Tibial artery (tissue), 4 donors: Measurements from ENCODE around the gene ASIC2.

Experiments
- DNase-seq, 2 donors: peaks; one replicate each; pipeline ENCODE4 v3.0.0-alpha.2; 2019
- H3K27ac ChIP-seq, 2 donors: fragments of 200-600 bp; sonication (generic) in 1 of 2; 1 replicate in 1 of 2; 2 replicates in 1 of 2; pipeline ENCODE4 v1.5.1; 2018 to 2019; ENCODE audit warnings: mild to moderate bottlenecking in 1 of 2
- H3K27me3 ChIP-seq, 2 donors: fragments of 200-600 bp; sonication (generic) in 1 of 2; one replicate each; pipeline versions ENCODE4 v1.5.1 to v1.6.0; 2016 to 2019
- H3K36me3 ChIP-seq, 3 donors: fragments of 200-600 bp; sonication (generic) in 2 of 3; one replicate each; pipeline ENCODE4 v1.5.1; 2016 to 2019; ENCODE audit warnings: mild to moderate bottlenecking in 2 of 3
- H3K4me1 ChIP-seq, 4 donors: fragments of 200-600 bp; sonication (generic) in 2 of 4; 1 replicate in 3 of 4; 2 replicates in 1 of 4; pipeline ENCODE4 v1.5.1; 2016 to 2019
- H3K4me3 ChIP-seq, 2 donors: fragments of 200-600 bp; sonication (generic) in 1 of 2; 1 replicate in 1 of 2; 2 replicates in 1 of 2; pipeline ENCODE4 v1.5.1; 2018 to 2019; ENCODE audit warnings: mild to moderate bottlenecking in 2 of 2
- H3K9me3 ChIP-seq, 3 donors: fragments of 200-600 bp; sonication (generic) in 1 of 3; one replicate each; pipeline ENCODE4 v1.5.1; 2016 to 2019
- CTCF ChIP-seq, 2 experiments: fragments of 200-600 bp in 1 of 2; fragments of 450-650 bp in 1 of 2; IDR thresholded peaks; one replicate each; pipeline ENCODE4 v1.5.1; 2017 to 2019; ENCODE audit warnings: antibody characterized with exemption in 2 of 2, mild to moderate bottlenecking in 1 of 2, moderate library complexity in 1 of 2
- intact Hi-C: fragments of 100-400 bp; cut with DNase I; formaldehyde crosslinking; loops from one replicate; pipeline ENCODE4 v1.15.0; 2023; ENCODE audit warnings: low total_unique reads

Gene ASIC2

DNA sequence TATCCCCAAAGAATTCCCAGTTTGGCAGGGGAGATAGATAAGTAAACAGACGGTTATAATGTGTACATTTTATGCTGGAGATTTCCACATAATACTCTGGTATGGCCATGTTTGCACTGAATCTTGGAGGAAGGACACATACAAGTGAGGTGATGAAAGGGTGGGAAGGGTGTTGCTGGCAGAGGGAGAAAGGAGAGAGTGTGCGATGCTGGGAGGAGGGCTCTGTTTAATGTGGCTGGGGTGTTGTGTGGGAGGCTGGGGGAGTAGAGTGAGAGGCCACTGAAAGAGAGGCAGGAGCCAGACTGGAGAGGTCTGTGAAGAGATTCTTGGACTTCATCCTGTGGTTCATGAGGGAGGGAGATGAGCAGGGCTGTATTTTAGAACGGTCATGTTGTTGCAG, 213.9 kb downstream of the ASIC2 start:
- Histone ChIP-seq H3K36me3 (no peaks in the 10 kb centered on the region), H3K27ac (no peak overlapping the region), H3K4me3 (no peak overlapping the region), H3K9me3 (no peaks in the 10 kb centered on the region), H3K27me3 (peaks cover 0 to 32% of the 10 kb centered on the region in 2 donors), H3K4me1 (no peaks in the 10 kb centered on the region)
- no peak for TF ChIP-seq CTCF (IDR thresholded peaks at IDR 0.05)
- intact Hi-C loops, result no loop called here
- no peak for DNase-seq

- intact Hi-C loops, result no loop called here
- no peaks in the 10 kb centered on the region for H3K4me1 ChIP-seq
Observed at GRCh38 chr17:33076979-33077378, 216.1 kb downstream of the ASIC2 start.

DNA sequence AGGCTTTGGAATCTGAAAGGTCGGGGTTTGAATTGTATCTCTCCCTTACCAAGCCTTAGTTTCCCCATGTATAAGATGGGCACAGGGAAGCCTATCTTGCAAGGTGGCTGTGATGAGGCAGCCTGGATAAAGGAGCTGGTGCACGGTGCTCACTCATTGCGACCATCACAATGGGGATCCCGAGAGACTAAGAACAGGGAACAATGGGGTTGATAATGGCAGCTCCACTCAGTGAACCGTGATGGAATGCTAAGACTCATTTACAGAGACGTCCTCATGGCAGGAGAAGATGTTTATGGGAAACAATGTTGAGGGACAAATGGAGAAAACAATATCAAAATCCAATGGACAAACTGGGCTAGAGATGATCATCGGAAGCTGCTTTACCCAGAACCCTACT, 219.7 kb downstream of the ASIC2 start:
- TF ChIP-seq CTCF (IDR thresholded peaks at IDR 0.05), result no peak

More at GRCh38 chr17:33076979-33077378, 216.1 kb downstream of the ASIC2 start:
- no peak for DNase-seq
- no peak overlapping the region for H3K27ac ChIP-seq
- TF ChIP-seq CTCF (IDR thresholded peaks at IDR 0.05), result no peak
- H3K27me3 ChIP-seq, result peaks cover 0 to 31% of the 10 kb centered on the region in 2 donors
- no peaks in the 10 kb centered on the region for H3K36me3 ChIP-seq
- no peak overlapping the region for H3K4me3 ChIP-seq
- H3K9me3 ChIP-seq, result no peaks in the 10 kb centered on the region

DNA sequence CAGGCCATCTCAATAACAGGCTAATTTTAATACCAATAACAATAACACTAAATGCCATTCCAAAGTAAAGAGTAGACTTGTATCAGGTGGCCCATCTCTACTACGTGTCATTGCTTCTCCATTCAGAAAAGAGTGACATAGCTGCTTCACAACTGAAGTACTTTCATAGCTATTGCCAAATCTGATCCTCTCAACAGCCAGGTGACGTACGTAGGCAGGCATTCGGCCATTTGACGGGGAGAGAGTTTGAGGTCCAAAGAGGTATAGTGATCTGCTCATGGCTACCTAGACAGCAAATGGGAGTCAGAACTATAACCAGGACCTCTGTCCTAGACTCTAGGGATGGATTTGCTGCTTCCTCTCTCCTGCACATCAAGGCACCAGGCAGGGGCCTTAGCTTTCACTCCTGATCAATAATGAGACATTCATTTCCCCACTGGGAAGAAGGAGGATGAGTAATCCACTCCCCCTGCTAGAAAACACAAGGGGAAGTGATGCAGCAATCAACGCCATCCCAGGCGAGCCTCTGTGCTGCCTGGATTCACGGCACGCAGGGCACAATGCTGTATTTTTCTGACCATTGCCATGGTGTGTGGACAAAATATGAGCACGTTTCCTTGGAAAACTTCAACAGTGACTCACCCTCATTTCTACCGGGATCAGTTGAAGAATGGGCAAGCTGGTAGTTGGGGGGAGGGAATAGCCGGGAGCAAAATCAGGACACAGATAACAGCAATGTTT, 220.5 kb downstream of the ASIC2 start:
- Histone ChIP-seq H3K9me3 (peaks cover 0 to 3% (median 0%) of the 10 kb centered on the region in 3 donors), H3K27me3 (peaks cover 0 to 4% of the 10 kb centered on the region in 2 donors), H3K36me3 (no peaks in the 10 kb centered on the region), H3K4me1 (no peaks in the 10 kb centered on the region), H3K4me3 (no peak overlapping the region), H3K27ac (no peak overlapping the region)
- intact Hi-C loops, result no loop called here
- no peak for TF ChIP-seq CTCF (IDR thresholded peaks at IDR 0.05)
- no peak for DNase-seq

More for the DNA sequence above, 219.7 kb downstream of the ASIC2 start:
- Histone ChIP-seq H3K27ac (no peak overlapping the region), H3K4me1 (no peaks in the 10 kb centered on the region), H3K4me3 (no peak overlapping the region), H3K36me3 (no peaks in the 10 kb centered on the region), H3K9me3 (peaks cover 0 to 3% (median 0%) of the 10 kb centered on the region in 3 donors), H3K27me3 (peaks cover 0 to 4% of the 10 kb centered on the region in 2 donors)
- intact Hi-C loops, result no loop called here
- DNase-seq, result no peak

- DNase-seq, result no peak
- no peak for TF ChIP-seq CTCF (IDR thresholded peaks at IDR 0.05)
- H3K4me1 ChIP-seq, result no peaks in the 10 kb centered on the region
- intact Hi-C loops, result no loop called here
- no peak overlapping the region for H3K27ac ChIP-seq
- peaks cover 0 to 3% (median 0%) of the 10 kb centered on the region in 3 donors for H3K9me3 ChIP-seq
- H3K36me3 ChIP-seq, result no peaks in the 10 kb centered on the region
- no peak overlapping the region for H3K4me3 ChIP-seq
- H3K27me3 ChIP-seq, result peaks cover 0 to 4% of the 10 kb centered on the region in 2 donors
Observed at GRCh38 chr17:33071656-33072055, 221.4 kb downstream of the ASIC2 start.
